Esophagus squamous epithelium (tissue), 4 donors: ENCODE measurements around the gene KRTAP10-11.

Source experiments
- POLR2A ChIP-seq, 4 donors: fragments of 450-650 bp; IDR thresholded peaks; one replicate each; pipeline ENCODE4 v1.6.1; 2017; ENCODE audit warnings: antibody characterized with exemption in 4 of 4, mild to moderate bottlenecking in 4 of 4, moderate library complexity in 3 of 4
- TF ChIP-seq, protein P1 (sequence below), 6 experiments: fragments of 450-650 bp in 4 of 6; fragments of 200-600 bp in 2 of 6; sonication (generic) in 2 of 6; IDR thresholded peaks; one replicate each; pipeline ENCODE4 v1.5.1; 2016 to 2019; ENCODE audit warnings: antibody characterized with exemption in 6 of 6, mild to moderate bottlenecking in 4 of 6, moderate library complexity in 4 of 6

DNA sequence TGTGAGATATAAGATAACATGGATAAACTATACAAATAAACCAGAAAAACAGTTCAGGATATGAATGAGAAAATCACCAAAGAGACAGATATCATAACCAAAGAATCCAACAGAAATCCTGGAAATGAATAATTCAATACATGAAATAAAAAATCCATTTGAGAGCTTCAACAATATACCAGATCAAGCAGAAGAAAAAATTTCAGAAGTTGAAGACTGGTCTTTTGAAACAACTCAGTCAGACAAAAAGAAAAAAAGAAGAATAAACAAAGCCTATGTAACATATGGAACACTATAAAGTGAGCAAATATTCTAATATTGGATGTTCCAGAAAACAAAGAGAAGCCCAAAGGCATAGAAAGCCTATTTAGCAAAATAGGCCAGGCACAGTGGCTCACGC, 25.7 kb downstream of the KRTAP10-11 start:
- TF ChIP-seq, protein P1, sequence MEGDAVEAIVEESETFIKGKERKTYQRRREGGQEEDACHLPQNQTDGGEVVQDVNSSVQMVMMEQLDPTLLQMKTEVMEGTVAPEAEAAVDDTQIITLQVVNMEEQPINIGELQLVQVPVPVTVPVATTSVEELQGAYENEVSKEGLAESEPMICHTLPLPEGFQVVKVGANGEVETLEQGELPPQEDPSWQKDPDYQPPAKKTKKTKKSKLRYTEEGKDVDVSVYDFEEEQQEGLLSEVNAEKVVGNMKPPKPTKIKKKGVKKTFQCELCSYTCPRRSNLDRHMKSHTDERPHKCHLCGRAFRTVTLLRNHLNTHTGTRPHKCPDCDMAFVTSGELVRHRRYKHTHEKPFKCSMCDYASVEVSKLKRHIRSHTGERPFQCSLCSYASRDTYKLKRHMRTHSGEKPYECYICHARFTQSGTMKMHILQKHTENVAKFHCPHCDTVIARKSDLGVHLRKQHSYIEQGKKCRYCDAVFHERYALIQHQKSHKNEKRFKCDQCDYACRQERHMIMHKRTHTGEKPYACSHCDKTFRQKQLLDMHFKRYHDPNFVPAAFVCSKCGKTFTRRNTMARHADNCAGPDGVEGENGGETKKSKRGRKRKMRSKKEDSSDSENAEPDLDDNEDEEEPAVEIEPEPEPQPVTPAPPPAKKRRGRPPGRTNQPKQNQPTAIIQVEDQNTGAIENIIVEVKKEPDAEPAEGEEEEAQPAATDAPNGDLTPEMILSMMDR (IDR thresholded peaks at IDR 0.05), result no peak
- TF ChIP-seq POLR2A (IDR thresholded peaks at IDR 0.05), result no peak
